Ovary (tissue), 9 donors: Measurements from ENCODE around the gene CTBP1. TPM values are rescaled to one million over a fixed set of nuclear protein-coding genes. Genes with fewer than 3 reads are reported as not detected.

Source experiments
- DNase-seq, 5 donors: peaks; one replicate each; pipeline ENCODE4 v3.0.0-alpha.2; 2019 to 2020
- H3K27ac ChIP-seq, 2 donors: fragments of 200-600 bp; one replicate each; pipeline versions ENCODE4 v1.5.1 to v1.8.0; 2019 to 2022
- H3K27me3 ChIP-seq: fragments of 200-600 bp; one replicate; pipeline ENCODE4 v1.8.0; 2022
- H3K36me3 ChIP-seq: fragments of 200-600 bp; sonication (generic); one replicate; pipeline ENCODE4 v1.5.1; 2019
- H3K4me1 ChIP-seq: one replicate; pipeline ENCODE4 v1.8.1; 2013; ENCODE audit warnings: mild to moderate bottlenecking, moderate library complexity; ENCODE audit not compliant: insufficient read depth
- H3K4me3 ChIP-seq: fragments of 200-600 bp; sonication (generic); one replicate; pipeline ENCODE4 v1.5.1; 2017
- H3K9me3 ChIP-seq, 2 donors: fragments of 200-600 bp in 1 of 2; sonication (generic) in 1 of 2; one replicate each; pipeline versions ENCODE4 v1.5.1 to v1.8.1; 2013 to 2019; ENCODE audit warnings: mild to moderate bottlenecking in 1 of 2, moderate library complexity in 1 of 2
- EP300 ChIP-seq: sonication (generic); formaldehyde crosslinking; IDR thresholded peaks from one replicate; pipeline ENCODE4 v1.6.1; 2017; ENCODE audit warnings: antibody characterized with exemption
- POLR2A ChIP-seq: fragments of 450-650 bp; IDR thresholded peaks from one replicate; pipeline ENCODE4 v1.6.1; 2017; ENCODE audit warnings: antibody characterized with exemption, mild to moderate bottlenecking, moderate library complexity
- WGBS, 3 donors: extraction: QIAGEN DNeasy Blood & Tissue Kit in 1 of 3; methylation state at CpG; one replicate each; pipeline versions ENCODE4 v1.1.5 to v1.1.7; 2013 to 2017; 5-methylcytosine and 5-hydroxymethylcytosine counted together
- intact Hi-C, 4 donors: fragments of 100-400 bp; cut with DNase I; formaldehyde crosslinking; loops; one replicate each; pipeline versions ENCODE4 v1.11.0 to v1.15.1; 2022 to 2023
- polyA plus RNA-seq, 2 donors: library from polyadenylated mRNA; stranded (reverse); fragments of 200-250 nt in 1 of 2; fragments of 350-450 nt in 1 of 2; fragmentation: Illumina TruSeq in 1 of 2; extraction: RNeasy Lipid Tissue Mini Kit (QIAGEN cat#74804) in 1 of 2; gene quantifications; one replicate each; pipeline ENCODE4 v1.2.3, GENCODE V29; 2013 to 2014
- total RNA-seq, 7 donors: library from RNA; depleted of rRNA in 2 of 7; stranded (reverse); fragments of >200 nt in 2 of 7; fragmentation: NEBNext Ultra II Directional in 3 of 7; extraction: Animal tissue kit (Norgen Biotek cat#: 25700) in 3 of 7; gene quantifications; one replicate each; pipeline versions ENCODE4 v1.1.0 to v1.2.4, GENCODE V29; 2016 to 2023
- TF ChIP-seq, protein P1 (sequence below), 3 donors: fragments of 450-650 bp in 2 of 3; fragments of 200-600 bp in 1 of 3; IDR thresholded peaks; one replicate each; pipeline versions ENCODE4 v1.5.1 to v1.8.0; 2016 to 2022; ENCODE audit warnings: antibody characterized with exemption in 3 of 3, mild to moderate bottlenecking in 1 of 3
- donor health status: DM: no; HTN: no; CAD: no; lungs with moderate emphysema.
- donor health status: DM: no; HTN: no; CAD: no.
- donor health status: Bipolar disorder and iron deficiency.
- donor health status: DM: yes; HTN: yes; CAD: no.
- donor health status: DM: no; HTN: no; CAD: no.
- donor health status: DM: yes; HTN: yes; CAD: no.

Gene CTBP1
- total and polyA plus RNA-seq, 9 donors, result 45.7 to 231 (median 141) TPM

- H3K27me3 ChIP-seq, result no peaks in the 10 kb centered on the region
- TF ChIP-seq, protein P1, sequence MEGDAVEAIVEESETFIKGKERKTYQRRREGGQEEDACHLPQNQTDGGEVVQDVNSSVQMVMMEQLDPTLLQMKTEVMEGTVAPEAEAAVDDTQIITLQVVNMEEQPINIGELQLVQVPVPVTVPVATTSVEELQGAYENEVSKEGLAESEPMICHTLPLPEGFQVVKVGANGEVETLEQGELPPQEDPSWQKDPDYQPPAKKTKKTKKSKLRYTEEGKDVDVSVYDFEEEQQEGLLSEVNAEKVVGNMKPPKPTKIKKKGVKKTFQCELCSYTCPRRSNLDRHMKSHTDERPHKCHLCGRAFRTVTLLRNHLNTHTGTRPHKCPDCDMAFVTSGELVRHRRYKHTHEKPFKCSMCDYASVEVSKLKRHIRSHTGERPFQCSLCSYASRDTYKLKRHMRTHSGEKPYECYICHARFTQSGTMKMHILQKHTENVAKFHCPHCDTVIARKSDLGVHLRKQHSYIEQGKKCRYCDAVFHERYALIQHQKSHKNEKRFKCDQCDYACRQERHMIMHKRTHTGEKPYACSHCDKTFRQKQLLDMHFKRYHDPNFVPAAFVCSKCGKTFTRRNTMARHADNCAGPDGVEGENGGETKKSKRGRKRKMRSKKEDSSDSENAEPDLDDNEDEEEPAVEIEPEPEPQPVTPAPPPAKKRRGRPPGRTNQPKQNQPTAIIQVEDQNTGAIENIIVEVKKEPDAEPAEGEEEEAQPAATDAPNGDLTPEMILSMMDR (IDR thresholded peaks at IDR 0.05), result no peak
- TF ChIP-seq POLR2A, result no peak
- no peak for TF ChIP-seq EP300
- H3K4me3 ChIP-seq, result no peak overlapping the region
- no peaks in the 10 kb centered on the region for H3K36me3 ChIP-seq
- intact Hi-C loops, result no loop called here
- DNase-seq, result peak in 4 of 5 donors; percentile 5 to 34 (median 15)
- peaks cover 35% of the 10 kb centered on the region for H3K4me1 ChIP-seq
- no peak overlapping the region for H3K27ac ChIP-seq
- 71 to 77% (median 75%) methylated on average over 23 to 24 of the region's 24 CpGs for WGBS, 3 donors
- no peaks in the 10 kb centered on the region for H3K9me3 ChIP-seq
Observed at GRCh38 chr4:1241936-1242505, 6.9 kb downstream of the CTBP1 start.

DNA sequence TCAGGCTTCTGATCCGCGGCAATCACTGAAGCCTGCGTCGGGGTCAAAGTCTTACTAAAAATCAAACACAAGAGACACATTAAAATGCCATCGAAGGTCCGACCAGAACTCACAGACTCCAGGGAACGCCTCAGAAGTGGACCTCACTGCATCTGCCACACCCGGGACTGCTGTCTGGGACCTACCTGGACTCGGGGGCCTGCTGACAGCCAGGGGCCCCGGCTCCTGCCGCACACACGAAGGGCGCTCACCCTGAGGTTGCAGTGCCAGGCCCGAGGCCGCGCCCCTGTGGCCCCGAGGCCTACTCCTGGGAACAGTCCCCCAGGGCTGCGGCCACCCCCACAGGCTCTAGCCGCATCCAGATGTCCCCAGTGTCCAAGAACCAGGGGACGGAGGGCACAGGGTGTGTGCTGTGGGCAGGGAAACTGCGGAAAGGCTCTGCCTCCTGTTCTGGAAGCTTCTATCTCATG is 7.4 kb downstream of the CTBP1 start:
- Histone ChIP-seq H3K4me3 (no peak overlapping the region), H3K27ac (no peak overlapping the region), H3K9me3 (no peaks in the 10 kb centered on the region), H3K4me1 (peaks cover 30% of the 10 kb centered on the region), H3K36me3 (no peaks in the 10 kb centered on the region), H3K27me3 (no peaks in the 10 kb centered on the region)
- DNase-seq, result peak in 4 of 5 donors; percentile 7 to 21 (median 18)
- WGBS, 3 donors, result 85 to 91% (median 88%) methylated on average over 21 of the region's 21 CpGs
- intact Hi-C loops, result no loop called here
- TF ChIP-seq EP300 (no peak), POLR2A (no peak)
- TF ChIP-seq, protein P1 (IDR thresholded peaks at IDR 0.05), result no peak

DNA sequence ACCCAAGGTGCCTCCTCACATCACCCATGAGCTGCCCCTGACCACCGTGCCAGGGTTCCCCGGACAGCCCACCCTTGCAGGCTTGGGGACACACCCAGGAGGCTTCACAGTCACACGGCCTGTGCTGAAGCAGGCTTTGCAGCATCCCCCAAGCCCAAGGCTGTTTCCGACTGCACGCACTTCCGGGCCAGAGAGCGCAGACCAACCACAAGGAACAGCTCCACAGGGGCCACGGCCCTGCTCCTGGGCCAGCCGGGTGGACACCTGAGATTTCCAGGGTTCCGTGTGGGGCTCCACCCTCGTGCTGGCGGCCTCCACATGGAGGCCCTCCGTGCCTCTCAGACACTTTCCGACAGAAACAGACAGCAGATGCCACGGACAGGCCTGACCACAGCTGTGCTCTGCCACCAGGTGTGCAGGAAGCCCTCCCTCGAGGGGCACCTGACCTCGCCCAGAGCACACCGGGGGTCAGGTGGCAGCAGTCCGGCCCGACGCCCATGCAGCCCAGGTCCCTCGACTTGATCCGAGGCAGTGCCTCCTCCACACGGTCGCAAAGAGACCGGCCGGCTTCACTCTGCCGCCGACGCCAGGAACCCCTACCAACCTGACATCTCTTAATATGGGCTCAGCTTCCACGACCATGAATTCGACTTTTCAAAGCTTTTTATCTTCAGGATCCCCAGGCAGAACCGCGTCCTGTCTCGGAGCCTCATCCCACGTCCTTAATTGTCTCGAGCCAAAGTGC is 8.0 kb downstream of the CTBP1 start:
- intact Hi-C loops, result no loop called here
- Histone ChIP-seq H3K4me3 (no peak overlapping the region), H3K27ac (no peak overlapping the region), H3K27me3 (no peaks in the 10 kb centered on the region), H3K4me1 (peaks cover 24% of the 10 kb centered on the region), H3K36me3 (no peaks in the 10 kb centered on the region), H3K9me3 (no peaks in the 10 kb centered on the region)
- 77 to 84% (median 77%) methylated on average over 36 to 37 of the region's 37 CpGs for WGBS, 3 donors
- no peak for TF ChIP-seq POLR2A
- TF ChIP-seq EP300, result no peak
- TF ChIP-seq, protein P1 (IDR thresholded peaks at IDR 0.05), result no peak
- DNase-seq, result peak in 2 of 5 donors; percentile 21 to 35

DNA sequence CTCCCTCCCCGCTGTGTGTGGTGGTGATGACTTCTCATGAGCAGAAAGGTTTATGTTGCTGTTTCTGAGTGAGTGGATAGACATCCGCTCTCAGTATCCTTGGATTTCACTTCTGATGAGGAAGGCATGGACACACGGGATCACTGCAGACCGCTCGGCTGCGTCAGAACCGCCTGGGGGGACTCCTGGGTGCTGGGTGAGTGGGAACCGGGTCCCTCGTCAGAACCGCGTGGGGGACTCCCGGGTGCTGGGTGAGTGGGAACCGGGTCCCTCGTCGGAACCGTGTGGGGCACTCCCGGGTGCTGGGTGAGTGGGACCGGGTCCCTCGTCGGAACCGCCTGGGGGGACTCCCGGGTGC is 9.0 kb downstream of the CTBP1 start:
- Histone ChIP-seq H3K4me1 (peaks cover 15% of the 10 kb centered on the region), H3K27ac (no peak overlapping the region), H3K4me3 (no peak overlapping the region), H3K36me3 (no peaks in the 10 kb centered on the region), H3K27me3 (no peaks in the 10 kb centered on the region), H3K9me3 (no peaks in the 10 kb centered on the region)
- no peak for DNase-seq
- TF ChIP-seq, protein P1 (IDR thresholded peaks at IDR 0.05), result no peak
- TF ChIP-seq POLR2A (no peak), EP300 (no peak)
- intact Hi-C loops, result loop anchor here in 1 of 4 donors (10.0 kb wide), 1 partner anchor 225 kb away; the partner anchor contains the start of gene FGFRL1
- 88 to 92% (median 89%) methylated on average over 21 to 22 of the region's 22 CpGs for WGBS, 3 donors
